AG04449 (cell line): ENCODE data around the gene WDR38.

Experiments used
- CTCF ChIA-PET: fragments of 350-600 bp; formaldehyde crosslinking; extraction: SDS; loops from one replicate; lab custom pipeline; 2021; ENCODE audit warnings: antibody characterized with exemption; lab: Yijun Ruan, JAX
- POLR2A ChIA-PET: fragments of 400-600, 350-600 bp; formaldehyde crosslinking; extraction: SDS; loops from one replicate; lab custom pipeline; 2020; ENCODE audit warnings: antibody characterized with exemption, inconsistent platforms; lab: Yijun Ruan, JAX
- DNase-seq: peaks from one replicate; pipeline ENCODE4 v3.0.0-alpha.2; 2010; ENCODE audit warnings: low read depth, low spot score
- H3K4me3 ChIP-seq: 2 replicates; pipeline ENCODE4 v1.5.1; 2011; ENCODE audit warnings: low read depth, mild to moderate bottlenecking, control low read depth, low read length
- CTCF ChIP-seq: IDR thresholded peaks from one replicate; pipeline ENCODE4 v1.5.1; 2011; ENCODE audit warnings: mild to moderate bottlenecking, moderate library complexity, low read length, control low read depth, inconsistent platforms; ENCODE audit not compliant: insufficient read depth; ENCODE audit errors: missing control alignments

Gene WDR38

GRCh38 chr9:124846969-124847368 lies 6.3 kb upstream of the WDR38 start:
- CTCF ChIA-PET, result interaction anchor here (0.6 to 42.1 kb wide), 5 partner anchors 9 to 295 kb away, joined by 3 to 2098 read pairs (median 3); partner anchors contain the start of genes NR6A1 and OLFML2A
- no peak overlapping the region for H3K4me3 ChIP-seq
- no peak for DNase-seq
- TF ChIP-seq CTCF, result no peak
- POLR2A ChIA-PET, result no interaction called here

GRCh38 chr9:124849801-124850200 lies 3.5 kb upstream of the WDR38 start:
- TF ChIP-seq CTCF, result no peak
- ChIA-PET POLR2A (no interaction called here), CTCF (interaction anchor here (0.7 to 42.1 kb wide), 7 partner anchors 9 to 85 kb away, joined by 3 to 2098 read pairs (median 7); partner anchors contain the start of genes ARPC5L, NR6A1, OLFML2A and RPL35)
- no peak overlapping the region for H3K4me3 ChIP-seq
- no peak for DNase-seq

- ChIA-PET POLR2A (interaction anchor here (0.8 to 1.5 kb wide), 2 partner anchors 9 to 73 kb away, joined by 4 to 12 read pairs; no protein-coding TSS in a partner anchor), CTCF (interaction anchor here (0.7 to 42.1 kb wide), 36 partner anchors 10 to 539 kb away, joined by 3 to 2098 read pairs (median 4); partner anchors contain the start of genes ARPC5L, NR6A1, OLFML2A and RPL35)
- no peak for DNase-seq
- H3K4me3 ChIP-seq, result peak overlapping the region; percentile 60; the same call in 1 of the 2 replicates
- no peak for TF ChIP-seq CTCF
Observed at GRCh38 chr9:124852121-124852828, 985 bp upstream of the WDR38 start.

- ChIA-PET CTCF (interaction anchor here (0.6 to 42.1 kb wide), 33 partner anchors 8 to 537 kb away, joined by 3 to 2098 read pairs (median 6); partner anchors contain the start of genes ARPC5L, NR6A1, OLFML2A and RPL35), POLR2A (interaction anchor here (1.2 to 1.6 kb wide), 3 partner anchors 9 to 81 kb away, joined by 6 to 12 read pairs (median 7); partner anchors contain the start of gene ARPC5L)
- no peak for DNase-seq
- H3K4me3 ChIP-seq, result peak overlapping the region; percentile 60; the same call in 1 of the 2 replicates
- TF ChIP-seq CTCF, result no peak
Observed at GRCh38 chr9:124853605-124854143, 414 bp downstream of the WDR38 start.

GRCh38 chr9:124854161-124854560 lies 901 bp downstream of the WDR38 start:
- CTCF ChIA-PET, result interaction anchor here (0.8 to 42.1 kb wide), 24 partner anchors 8 to 527 kb away, joined by 3 to 2098 read pairs (median 8); partner anchors contain the start of genes ARPC5L, NR6A1, OLFML2A and RPL35
- no peak for TF ChIP-seq CTCF
- POLR2A ChIA-PET, result interaction anchor here (1.2 to 1.6 kb wide), 3 partner anchors 8 to 82 kb away, joined by 6 to 12 read pairs (median 7); partner anchors contain the start of gene ARPC5L
- no peak overlapping the region for H3K4me3 ChIP-seq
- DNase-seq, result no peak
